GM23338 (cell line): Measurements from ENCODE around the gene SMIM41.

Experiments
- CREB1 ChIP-seq: fragments of 250-450 bp; sonication (Bioruptor Pico); IDR thresholded peaks from 2 replicates; pipeline ENCODE4 v1.5.0; 2020; ENCODE audit warnings: low read depth, mild to moderate bottlenecking, moderate library complexity
- CTCF ChIP-seq, 2 experiments: fragments of 200-600 bp in 1 of 2; sonication (generic) in 1 of 2; conservative IDR thresholded peaks; 2 replicates each; pipeline versions ENCODE4 v1.5.1 to v1.6.1; 2016 to 2017; ENCODE audit warnings: antibody characterized with exemption in 2 of 2, low read depth in 2 of 2, mild to moderate bottlenecking in 2 of 2, moderate library complexity in 1 of 2
- ETS1 ChIP-seq: IDR thresholded peaks from 2 replicates; pipeline ENCODE4 v1.6.1; 2016; ENCODE audit warnings: antibody characterized with exemption
- POLR2AphosphoS5 ChIP-seq: IDR thresholded peaks from 2 replicates; pipeline ENCODE4 v1.6.1; 2016; ENCODE audit warnings: antibody characterized with exemption, low read depth
- REST ChIP-seq: IDR thresholded peaks from one replicate; pipeline ENCODE4 v1.6.1; 2018; ENCODE audit warnings: antibody characterized with exemption; ENCODE audit not compliant: unreplicated experiment
- ZNF331 ChIP-seq: fragments of 250-450 bp; sonication (Bioruptor Pico); IDR thresholded peaks from 2 replicates; pipeline ENCODE4 v1.5.0; 2020; ENCODE audit warnings: low read depth, mild to moderate bottlenecking, moderate library complexity

- no peak for TF ChIP-seq CTCF (conservative IDR thresholded peaks at IDR 0.05; ENCODE audit: low read depth in 2 of 2)
- TF ChIP-seq ZNF331 (CRISPR knock-in tag), result no peak
- TF ChIP-seq CREB1 (CRISPR knock-in tag), result no peak
- TF ChIP-seq REST, result no peak
- TF ChIP-seq POLR2AphosphoS5, result no peak
- no peak for TF ChIP-seq ETS1
Observed at GRCh38 chr12:52076811-52077210, 2.7 kb upstream of the SMIM41 start.
